Neural cell (in vitro differentiated cells): Measurements from ENCODE around the gene HSPA1A. TPM values are rescaled to one million over a fixed set of nuclear protein-coding genes. Genes with fewer than 3 reads are reported as not detected.

Source experiments
- H2AFZ ChIP-seq: fragments of 200-600, 300-800 bp; sonication (generic), shearing (Covaris generic); 2 replicates; pipeline ENCODE4 v1.6.0; 2014; ENCODE audit warnings: low read depth, mild to moderate bottlenecking, antibody characterized with exemption, low read length, moderate library complexity
- H3F3A ChIP-seq: fragments of 200-600 bp; shearing (Covaris generic); 2 replicates; pipeline ENCODE4 v1.6.1; 2016; ENCODE audit warnings: mild to moderate bottlenecking, moderate library complexity, mixed read lengths, antibody characterized with exemption, low read length; ENCODE audit not compliant: insufficient read depth, poor library complexity, severe bottlenecking
- H3K27ac ChIP-seq: fragments of 200-600, 300-800 bp; sonication (generic), shearing (Covaris generic); 2 replicates; pipeline ENCODE4 v1.5.1; 2014; ENCODE audit warnings: mild to moderate bottlenecking, low read length, moderate library complexity
- H3K27me3 ChIP-seq: fragments of 300-800, 200-600 bp; sonication (generic), shearing (Covaris generic); 2 replicates; pipeline ENCODE4 v1.6.0; 2014; ENCODE audit warnings: mild to moderate bottlenecking, low read depth, low read length, moderate library complexity; ENCODE audit not compliant: insufficient read depth
- H3K36me3 ChIP-seq: fragments of 300-800, 200-600 bp; sonication (generic), shearing (Covaris generic); 2 replicates; pipeline ENCODE4 v1.5.1; 2014; ENCODE audit warnings: mild to moderate bottlenecking, antibody characterized with exemption, low read length, moderate library complexity; ENCODE audit not compliant: insufficient read depth
- H3K4me2 ChIP-seq: fragments of 300-800, 200-600 bp; sonication (generic), shearing (Covaris generic); 2 replicates; pipeline ENCODE4 v1.6.0; 2014; ENCODE audit warnings: mild to moderate bottlenecking, low read length
- H3K4me3 ChIP-seq: fragments of 300-800, 200-600 bp; sonication (generic), shearing (Covaris generic); 2 replicates; pipeline ENCODE4 v1.5.1; 2014; ENCODE audit warnings: mild to moderate bottlenecking, low read length, moderate library complexity
- H3K79me2 ChIP-seq: fragments of 200-600 bp; shearing (Covaris generic); replicated peaks from 2 replicates; pipeline ENCODE4 v1.6.0; 2014; ENCODE audit warnings: mild to moderate bottlenecking, low read length, moderate library complexity; ENCODE audit not compliant: insufficient read depth
- H3K9ac ChIP-seq: fragments of 300-800, 200-600 bp; sonication (generic), shearing (Covaris generic); 2 replicates; pipeline ENCODE4 v1.6.1; 2016; ENCODE audit warnings: mild to moderate bottlenecking, low read length, mixed read lengths
- H3K9me2 ChIP-seq: fragments of 200-600 bp; shearing (Covaris generic); 2 replicates; pipeline ENCODE4 v1.6.1; 2016; ENCODE audit warnings: mild to moderate bottlenecking, low read length, mixed read lengths; ENCODE audit not compliant: insufficient read depth
- H3K9me3 ChIP-seq: fragments of 200-600, 300-800 bp; sonication (generic), shearing (Covaris generic); 2 replicates; pipeline ENCODE4 v1.6.1; 2016; ENCODE audit warnings: mild to moderate bottlenecking, mixed run types, low read length, moderate library complexity, mixed read lengths
- H4K20me1 ChIP-seq: fragments of 200-600 bp; shearing (Covaris generic); 2 replicates; pipeline ENCODE4 v1.6.1; 2016; ENCODE audit warnings: mild to moderate bottlenecking, mixed run types; ENCODE audit not compliant: insufficient read depth
- EP300 ChIP-seq: fragments of 450-650 bp; conservative IDR thresholded peaks from 2 replicates; pipeline ENCODE4 v1.6.1; 2014; ENCODE audit warnings: antibody characterized with exemption, mild to moderate bottlenecking, moderate library complexity; ENCODE audit not compliant: poor library complexity, severe bottlenecking
- EZH2 ChIP-seq: fragments of 200-600, 300-800 bp; shearing (Covaris generic), sonication (generic); IDR thresholded peaks from 2 replicates; pipeline ENCODE4 v1.6.1; 2014; ENCODE audit warnings: antibody characterized with exemption, low read length, borderline replicate concordance, mild to moderate bottlenecking; ENCODE audit not compliant: insufficient read depth, poor library complexity, severe bottlenecking
- MXI1 ChIP-seq: fragments of 450-650 bp; conservative IDR thresholded peaks from 2 replicates; pipeline ENCODE4 v1.6.1; 2014; ENCODE audit warnings: antibody characterized with exemption, mild to moderate bottlenecking; ENCODE audit not compliant: poor library complexity, severe bottlenecking
- POLR2AphosphoS5 ChIP-seq: IDR thresholded peaks from 2 replicates; pipeline ENCODE4 v1.6.1; 2012
- RAD21 ChIP-seq: fragments of 450-650 bp; conservative IDR thresholded peaks from 2 replicates; pipeline ENCODE4 v1.6.1; 2014; ENCODE audit warnings: antibody characterized with exemption, mild to moderate bottlenecking, moderate library complexity
- SMC3 ChIP-seq: fragments of 450-650 bp; conservative IDR thresholded peaks from 2 replicates; pipeline ENCODE4 v1.6.1; 2014; ENCODE audit warnings: antibody characterized with exemption, mild to moderate bottlenecking, moderate library complexity; ENCODE audit not compliant: poor library complexity
- TAF1 ChIP-seq: IDR thresholded peaks from 2 replicates; pipeline ENCODE4 v1.6.1; 2012; ENCODE audit warnings: low read depth
- polyA plus RNA-seq: library from polyadenylated mRNA; depleted of rRNA; stranded (reverse); fragments of >200 nt; gene quantifications from 2 replicates; pipeline ENCODE4 v1.2.3, GENCODE V29; 2014
- TF ChIP-seq, protein P1 (sequence below): fragments of 450-650 bp; IDR thresholded peaks from 2 replicates; pipeline ENCODE4 v1.5.1; 2014; ENCODE audit warnings: antibody characterized with exemption, mild to moderate bottlenecking, moderate library complexity; ENCODE audit not compliant: poor library complexity, severe bottlenecking
- TF ChIP-seq, protein P2 (sequence below): IDR thresholded peaks from 2 replicates; pipeline ENCODE4 v1.6.1; 2012; ENCODE audit warnings: borderline replicate concordance

The HSPA1A gene
- polyA plus RNA-seq, 1 donor from 2014 or later = 50.9 TPM

DNA sequence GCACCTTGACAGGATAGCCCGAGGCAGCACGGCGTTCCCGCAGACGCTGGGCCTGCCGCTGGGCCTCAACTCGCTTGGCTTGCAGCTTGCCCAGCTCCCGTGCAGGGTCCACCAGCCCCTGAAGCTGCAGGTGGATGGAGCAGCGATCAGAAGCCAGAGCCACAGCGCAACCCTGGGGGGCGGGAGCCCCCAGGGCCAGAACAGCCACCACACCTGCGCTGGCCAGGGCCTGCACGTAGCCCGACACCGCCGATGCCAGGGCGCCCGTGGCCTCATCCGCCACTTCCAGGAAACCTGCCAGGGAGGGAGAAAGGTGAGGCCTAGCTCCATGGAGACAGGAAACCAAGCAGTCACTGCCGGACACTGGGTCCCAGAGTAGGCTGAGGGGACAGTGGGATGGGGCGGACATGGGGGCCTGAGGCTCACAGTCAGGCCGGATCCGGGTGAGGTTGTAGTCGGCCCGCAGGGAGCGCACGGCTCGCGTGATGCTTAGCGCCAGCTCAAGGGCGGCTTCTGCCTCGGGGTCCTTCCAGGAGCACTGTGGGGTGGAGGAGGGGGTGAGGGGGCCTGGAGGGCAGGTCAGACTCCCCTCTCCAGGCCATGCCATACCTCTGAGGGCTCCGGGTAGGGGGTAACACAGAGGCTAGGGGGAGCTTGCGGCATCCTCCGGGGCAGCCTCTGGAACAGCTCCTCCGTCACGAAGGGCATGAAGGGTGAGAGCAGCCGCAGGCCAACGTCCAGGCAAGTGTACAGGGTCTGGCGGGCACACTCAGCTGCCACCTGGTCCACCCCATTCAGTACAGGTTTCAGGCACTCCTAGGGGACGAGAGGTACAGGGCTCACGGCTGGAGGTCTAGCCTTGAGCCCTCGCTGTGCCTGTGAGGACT lies 36.1 kb upstream of the HSPA1A start:
- Histone ChIP-seq H3K79me2 (no peaks in the 10 kb centered on the region), H3K27me3 (no peaks in the 10 kb centered on the region), H3K9me2 (no peaks in the 10 kb centered on the region), H3K9me3 (no peaks in the 10 kb centered on the region), H3K36me3 (peaks cover 8% of the 10 kb centered on the region), H2AFZ (no peak overlapping the region), H4K20me1 (no peaks in the 10 kb centered on the region), H3K9ac (no peak overlapping the region), H3K4me2 (no peak overlapping the region), H3K4me3 (no peak overlapping the region), H3F3A (no peaks in the 10 kb centered on the region), H3K27ac (no peak overlapping the region)
- TF ChIP-seq RAD21 (no peak), SMC3 (no peak), TAF1 (no peak), POLR2AphosphoS5 (no peak), EZH2 (no peak), EP300 (no peak), MXI1 (no peak)
- TF ChIP-seq, protein P1, sequence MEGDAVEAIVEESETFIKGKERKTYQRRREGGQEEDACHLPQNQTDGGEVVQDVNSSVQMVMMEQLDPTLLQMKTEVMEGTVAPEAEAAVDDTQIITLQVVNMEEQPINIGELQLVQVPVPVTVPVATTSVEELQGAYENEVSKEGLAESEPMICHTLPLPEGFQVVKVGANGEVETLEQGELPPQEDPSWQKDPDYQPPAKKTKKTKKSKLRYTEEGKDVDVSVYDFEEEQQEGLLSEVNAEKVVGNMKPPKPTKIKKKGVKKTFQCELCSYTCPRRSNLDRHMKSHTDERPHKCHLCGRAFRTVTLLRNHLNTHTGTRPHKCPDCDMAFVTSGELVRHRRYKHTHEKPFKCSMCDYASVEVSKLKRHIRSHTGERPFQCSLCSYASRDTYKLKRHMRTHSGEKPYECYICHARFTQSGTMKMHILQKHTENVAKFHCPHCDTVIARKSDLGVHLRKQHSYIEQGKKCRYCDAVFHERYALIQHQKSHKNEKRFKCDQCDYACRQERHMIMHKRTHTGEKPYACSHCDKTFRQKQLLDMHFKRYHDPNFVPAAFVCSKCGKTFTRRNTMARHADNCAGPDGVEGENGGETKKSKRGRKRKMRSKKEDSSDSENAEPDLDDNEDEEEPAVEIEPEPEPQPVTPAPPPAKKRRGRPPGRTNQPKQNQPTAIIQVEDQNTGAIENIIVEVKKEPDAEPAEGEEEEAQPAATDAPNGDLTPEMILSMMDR = no peak
- TF ChIP-seq, protein P2, sequence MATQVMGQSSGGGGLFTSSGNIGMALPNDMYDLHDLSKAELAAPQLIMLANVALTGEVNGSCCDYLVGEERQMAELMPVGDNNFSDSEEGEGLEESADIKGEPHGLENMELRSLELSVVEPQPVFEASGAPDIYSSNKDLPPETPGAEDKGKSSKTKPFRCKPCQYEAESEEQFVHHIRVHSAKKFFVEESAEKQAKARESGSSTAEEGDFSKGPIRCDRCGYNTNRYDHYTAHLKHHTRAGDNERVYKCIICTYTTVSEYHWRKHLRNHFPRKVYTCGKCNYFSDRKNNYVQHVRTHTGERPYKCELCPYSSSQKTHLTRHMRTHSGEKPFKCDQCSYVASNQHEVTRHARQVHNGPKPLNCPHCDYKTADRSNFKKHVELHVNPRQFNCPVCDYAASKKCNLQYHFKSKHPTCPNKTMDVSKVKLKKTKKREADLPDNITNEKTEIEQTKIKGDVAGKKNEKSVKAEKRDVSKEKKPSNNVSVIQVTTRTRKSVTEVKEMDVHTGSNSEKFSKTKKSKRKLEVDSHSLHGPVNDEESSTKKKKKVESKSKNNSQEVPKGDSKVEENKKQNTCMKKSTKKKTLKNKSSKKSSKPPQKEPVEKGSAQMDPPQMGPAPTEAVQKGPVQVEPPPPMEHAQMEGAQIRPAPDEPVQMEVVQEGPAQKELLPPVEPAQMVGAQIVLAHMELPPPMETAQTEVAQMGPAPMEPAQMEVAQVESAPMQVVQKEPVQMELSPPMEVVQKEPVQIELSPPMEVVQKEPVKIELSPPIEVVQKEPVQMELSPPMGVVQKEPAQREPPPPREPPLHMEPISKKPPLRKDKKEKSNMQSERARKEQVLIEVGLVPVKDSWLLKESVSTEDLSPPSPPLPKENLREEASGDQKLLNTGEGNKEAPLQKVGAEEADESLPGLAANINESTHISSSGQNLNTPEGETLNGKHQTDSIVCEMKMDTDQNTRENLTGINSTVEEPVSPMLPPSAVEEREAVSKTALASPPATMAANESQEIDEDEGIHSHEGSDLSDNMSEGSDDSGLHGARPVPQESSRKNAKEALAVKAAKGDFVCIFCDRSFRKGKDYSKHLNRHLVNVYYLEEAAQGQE = no peak

DNA sequence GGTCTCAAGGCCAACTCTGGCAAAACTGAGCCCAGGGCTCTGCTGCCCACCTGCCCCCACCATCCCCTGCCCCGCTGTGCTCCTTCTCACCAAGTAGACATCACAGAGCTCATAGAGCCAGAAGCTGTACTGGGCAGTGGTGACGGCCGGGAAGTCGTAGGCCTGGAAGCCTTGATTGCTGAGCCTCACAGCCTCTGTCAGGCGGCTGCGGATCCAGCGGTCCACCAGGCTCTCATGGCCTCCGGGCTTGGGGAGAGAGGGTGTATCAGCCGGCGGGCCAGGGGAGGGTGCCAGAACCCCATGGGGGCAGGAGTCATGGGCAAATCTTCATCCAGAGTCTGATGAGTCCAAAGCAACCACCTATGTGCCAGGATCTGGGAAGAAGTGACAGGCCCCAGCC lies 35.4 kb upstream of the HSPA1A start:
- no peak overlapping the region for H3K4me3 ChIP-seq
- no peaks in the 10 kb centered on the region for H3F3A ChIP-seq
- H4K20me1 ChIP-seq = no peaks in the 10 kb centered on the region
- TF ChIP-seq, protein P2 = no peak
- no peak for TF ChIP-seq EP300
- no peak for TF ChIP-seq TAF1
- no peak for TF ChIP-seq RAD21
- TF ChIP-seq SMC3 = no peak
- TF ChIP-seq EZH2 = no peak
- TF ChIP-seq, protein P1 = no peak
- TF ChIP-seq POLR2AphosphoS5 = no peak
- TF ChIP-seq MXI1 = no peak
- no peaks in the 10 kb centered on the region for H3K9me2 ChIP-seq
- H3K79me2 ChIP-seq = no peaks in the 10 kb centered on the region
- H3K27ac ChIP-seq = no peak overlapping the region
- peaks cover 14% of the 10 kb centered on the region for H3K36me3 ChIP-seq
- H3K9ac ChIP-seq = no peak overlapping the region
- no peaks in the 10 kb centered on the region for H3K9me3 ChIP-seq
- no peaks in the 10 kb centered on the region for H3K27me3 ChIP-seq
- H3K4me2 ChIP-seq = no peak overlapping the region
- H2AFZ ChIP-seq = no peak overlapping the region
